ENCODE results near the gene GALNT7. TPM values are rescaled to one million over a fixed set of nuclear protein-coding genes. Genes with fewer than 3 reads are reported as not detected.

Gene GALNT7
- total RNA-seq, 4 donors from 2014 or later: 37.1 to 139 (median 96.4) TPM

- no peak for TF ChIP-seq POLR2A (IDR thresholded peaks at IDR 0.05)
- TF ChIP-seq, protein P1, sequence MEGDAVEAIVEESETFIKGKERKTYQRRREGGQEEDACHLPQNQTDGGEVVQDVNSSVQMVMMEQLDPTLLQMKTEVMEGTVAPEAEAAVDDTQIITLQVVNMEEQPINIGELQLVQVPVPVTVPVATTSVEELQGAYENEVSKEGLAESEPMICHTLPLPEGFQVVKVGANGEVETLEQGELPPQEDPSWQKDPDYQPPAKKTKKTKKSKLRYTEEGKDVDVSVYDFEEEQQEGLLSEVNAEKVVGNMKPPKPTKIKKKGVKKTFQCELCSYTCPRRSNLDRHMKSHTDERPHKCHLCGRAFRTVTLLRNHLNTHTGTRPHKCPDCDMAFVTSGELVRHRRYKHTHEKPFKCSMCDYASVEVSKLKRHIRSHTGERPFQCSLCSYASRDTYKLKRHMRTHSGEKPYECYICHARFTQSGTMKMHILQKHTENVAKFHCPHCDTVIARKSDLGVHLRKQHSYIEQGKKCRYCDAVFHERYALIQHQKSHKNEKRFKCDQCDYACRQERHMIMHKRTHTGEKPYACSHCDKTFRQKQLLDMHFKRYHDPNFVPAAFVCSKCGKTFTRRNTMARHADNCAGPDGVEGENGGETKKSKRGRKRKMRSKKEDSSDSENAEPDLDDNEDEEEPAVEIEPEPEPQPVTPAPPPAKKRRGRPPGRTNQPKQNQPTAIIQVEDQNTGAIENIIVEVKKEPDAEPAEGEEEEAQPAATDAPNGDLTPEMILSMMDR (IDR thresholded peaks at IDR 0.05): no peak
- no peak overlapping the region for H3K27ac ChIP-seq
Observed at GRCh38 chr4:173367285-173367684, 198.7 kb downstream of the GALNT7 start.

GRCh38 chr4:173367946-173368345 is 199.3 kb downstream of the GALNT7 start:
- no peak overlapping the region for H3K4me3 ChIP-seq

More at GRCh38 chr4:173367285-173367684, 198.7 kb downstream of the GALNT7 start:
- Histone ChIP-seq H3K9me3 (no peaks in the 10 kb centered on the region), H3K4me1 (peaks cover 0 to 3% (median 0%) of the 10 kb centered on the region in 4 donors), H3K4me3 (no peak overlapping the region), H3K27me3 (no peaks in the 10 kb centered on the region), H3K36me3 (no peaks in the 10 kb centered on the region)
- no peak for DNase-seq

GRCh38 chr4:173370130-173370476 is 201.5 kb downstream of the GALNT7 start:
- Histone ChIP-seq H3K4me1 (peaks cover 0 to 20% (median 0%) of the 10 kb centered on the region in 4 donors), H3K4me3 (peak overlapping the region; percentile 79 to 96 (median 89)), H3K36me3 (no peaks in the 10 kb centered on the region), H3K9me3 (no peaks in the 10 kb centered on the region), H3K27me3 (no peaks in the 10 kb centered on the region), H3K27ac (peak overlapping the region; percentile 89 to 96 (median 92))
- TF ChIP-seq POLR2A (IDR thresholded peaks at IDR 0.05): no peak
- TF ChIP-seq, protein P1 (IDR thresholded peaks at IDR 0.05): no peak
- peak; percentile 66 to 85 (median 69) for DNase-seq

More at GRCh38 chr4:173367946-173368345, 199.3 kb downstream of the GALNT7 start:
- TF ChIP-seq, protein P1 (IDR thresholded peaks at IDR 0.05): no peak
- TF ChIP-seq POLR2A (IDR thresholded peaks at IDR 0.05): no peak
- Histone ChIP-seq H3K9me3 (no peaks in the 10 kb centered on the region), H3K36me3 (no peaks in the 10 kb centered on the region), H3K27me3 (no peaks in the 10 kb centered on the region), H3K27ac (no peak overlapping the region), H3K4me1 (peaks cover 0 to 9% (median 0%) of the 10 kb centered on the region in 4 donors)
- no peak for DNase-seq

- Histone ChIP-seq H3K9me3 (no peaks in the 10 kb centered on the region), H3K27ac (peak within 1 kb of the TSS; percentile 90 to 96 (median 94)), H3K4me3 (peak within 1 kb of the TSS; percentile 79 to 96 (median 89)), H3K4me1 (peaks cover 0 to 20% (median 0%) of the 10 kb centered on the region in 4 donors), H3K27me3 (no peaks in the 10 kb centered on the region), H3K36me3 (no peaks in the 10 kb centered on the region)
- peak; percentile 98 to 99 (median 99) for DNase-seq
- TF ChIP-seq, protein P1 (IDR thresholded peaks at IDR 0.05): no peak
- peak; percentile 85 to 93 for TF ChIP-seq POLR2A (IDR thresholded peaks at IDR 0.05)
Observed at GRCh38 chr4:173370477-173371291, 202.1 kb downstream of the GALNT7 start, which contains the start of gene SAP30. Gene SAP30 (plus strand): TSS chr4:173370954. CDS start chr4:173371183, 229 bp downstream.

DNA sequence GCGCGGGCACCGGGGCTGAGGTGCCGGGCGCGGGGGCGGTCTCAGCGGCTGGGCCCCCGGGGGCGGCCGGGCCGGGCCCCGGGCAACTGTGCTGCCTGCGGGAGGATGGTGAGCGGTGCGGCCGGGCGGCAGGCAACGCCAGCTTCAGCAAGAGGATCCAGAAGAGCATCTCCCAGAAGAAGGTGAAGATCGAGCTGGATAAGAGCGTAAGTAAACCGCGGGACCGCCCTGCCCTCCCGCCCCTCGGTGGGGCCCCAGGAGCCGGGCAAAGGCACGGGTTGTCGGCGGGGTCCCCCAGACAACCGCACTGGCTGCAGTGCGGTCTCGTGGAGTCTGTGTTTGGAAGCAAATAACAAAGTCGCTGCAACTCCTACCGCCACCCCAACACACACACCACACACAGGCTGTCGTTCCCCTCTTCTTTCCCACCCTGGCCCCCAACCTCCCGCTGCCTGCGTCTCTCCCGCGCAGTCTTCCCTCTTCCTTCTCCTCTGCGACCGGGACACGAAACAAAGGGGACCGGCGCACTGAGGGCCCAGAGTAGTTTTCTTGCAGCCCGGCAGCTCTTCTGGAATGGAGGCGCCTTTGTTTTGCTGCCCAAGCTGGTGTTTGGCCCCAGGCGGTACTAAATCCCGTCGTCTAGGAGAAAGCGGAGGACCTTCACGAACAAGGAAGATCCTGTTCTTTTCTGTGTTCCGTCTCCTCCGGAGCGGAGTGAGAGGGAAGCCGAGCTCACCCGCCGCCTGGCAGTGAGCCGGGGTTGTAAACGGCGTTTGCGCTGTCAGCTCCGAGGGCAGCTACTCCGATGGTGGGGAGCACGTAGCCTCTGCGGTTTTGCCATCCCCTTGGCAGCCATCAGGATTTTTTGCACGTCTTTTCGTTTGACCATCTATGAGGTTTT is 202.9 kb downstream of the GALNT7 start:
- H3K36me3 ChIP-seq: no peaks in the 10 kb centered on the region
- H3K9me3 ChIP-seq: no peaks in the 10 kb centered on the region
- peak; percentile 36 to 81 (median 78) for DNase-seq
- TF ChIP-seq, protein P1 (IDR thresholded peaks at IDR 0.05): peak in 1 of 6 experiments; percentile 1
- no peak for TF ChIP-seq POLR2A (IDR thresholded peaks at IDR 0.05)
- H3K4me1 ChIP-seq: peaks cover 0 to 20% (median 0%) of the 10 kb centered on the region in 4 donors
- peak overlapping the region; percentile 79 to 96 (median 89) for H3K4me3 ChIP-seq
- H3K27ac ChIP-seq: peak overlapping the region; percentile 62 to 95 (median 92)
- H3K27me3 ChIP-seq: no peaks in the 10 kb centered on the region

Measured in Peyer's patch (tissue), 4 donors.